GM18867 (cell line): ENCODE results near the gene UBE2L5.
"Not testable (repeated sequence)": the region's sequence is repeated elsewhere in the genome, so short reads cannot be mapped to it uniquely, and the experiment has no call there.

Experiments
- ATAC-seq: cut with Tn5 transposase; IDR thresholded peaks from one replicate; pipeline ENCODE4 v1.9.1; 2021; ENCODE audit warnings: mild to moderate bottlenecking, moderate library complexity; ENCODE audit not compliant: unreplicated experiment

The UBE2L5 gene

GRCh38 chr13:30437177-30437576, 14.9 kb downstream of the UBE2L5 start:
- no peak for ATAC-seq

GRCh38 chr13:30438286-30438685, 16.0 kb downstream of the UBE2L5 start:
- no peak for ATAC-seq

- no peak for ATAC-seq
These were observed 18.8 kb downstream of the UBE2L5 start for GRCh38 chr13:30440910-30441703.

GRCh38 chr13:30442926-30443325, 20.6 kb downstream of the UBE2L5 start:
- no peak for ATAC-seq

- not testable (repeated sequence) for ATAC-seq
These were observed 21.2 kb downstream of the UBE2L5 start for GRCh38 chr13:30443491-30443890.

GRCh38 chr13:30443957-30444404, 21.7 kb downstream of the UBE2L5 start:
- peak; percentile 33 for ATAC-seq

GRCh38 chr13:30446126-30446500, 23.8 kb downstream of the UBE2L5 start:
- peak; percentile 3 for ATAC-seq

GRCh38 chr13:30448441-30448840, 26.1 kb downstream of the UBE2L5 start:
- no peak for ATAC-seq

GRCh38 chr13:30450066-30450465, 27.8 kb downstream of the UBE2L5 start:
- ATAC-seq, result no peak

GRCh38 chr13:30451476-30451875, 29.2 kb downstream of the UBE2L5 start:
- not testable (repeated sequence) for ATAC-seq

- no peak for ATAC-seq
These were observed 31.4 kb downstream of the UBE2L5 start for GRCh38 chr13:30453727-30454126.

- no peak for ATAC-seq
These were observed 32.7 kb downstream of the UBE2L5 start for GRCh38 chr13:30454991-30455390.

- no peak for ATAC-seq
These were observed 34.0 kb downstream of the UBE2L5 start for GRCh38 chr13:30456290-30456689.

- no peak for ATAC-seq
These were observed 35.1 kb downstream of the UBE2L5 start for GRCh38 chr13:30457306-30457891.

GRCh38 chr13:30461279-30462066, 39.2 kb downstream of the UBE2L5 start:
- not testable (repeated sequence) for ATAC-seq

- peak; percentile 34 for ATAC-seq
These were observed 41.6 kb downstream of the UBE2L5 start for GRCh38 chr13:30463787-30464495.

- peak; percentile 28 for ATAC-seq
These were observed 42.4 kb downstream of the UBE2L5 start for GRCh38 chr13:30464496-30465342.

GRCh38 chr13:30465343-30465592, 43.0 kb downstream of the UBE2L5 start:
- ATAC-seq, result no peak

GRCh38 chr13:30465593-30466357, 43.5 kb downstream of the UBE2L5 start, which contains the start of gene HMGB1:
Gene HMGB1, minus strand, starts transcription at chr13:30465936. Its CDS starts 2,256 bp downstream, at chr13:30463680.
- peak; percentile 87 for ATAC-seq

- no peak for ATAC-seq
These were observed 44.0 kb downstream of the UBE2L5 start for GRCh38 chr13:30466358-30466714.
